ENCODE data around the gene TASP1. TPM values are rescaled to one million over a fixed set of nuclear protein-coding genes. Genes with fewer than 3 reads are reported as not detected.

Gene TASP1
- total RNA-seq, 1 experiment from 2014 or later, result 9.5 TPM

- Histone ChIP-seq H4K20me1 (ENCODE audit: control insufficient read depth, insufficient read depth, insufficient read length) (no peaks in the 10 kb centered on the region), H2AK5ac (ENCODE audit: insufficient read length, low read length) (no peak overlapping the region), H3K18ac (ENCODE audit: insufficient read length, low read depth, low read length) (no peak overlapping the region), H3K27ac (ENCODE audit: insufficient read length, low read depth, low read length) (no peak overlapping the region), H3K56ac (ENCODE audit: insufficient read length, low read depth, low read length) (no peak overlapping the region), H2BK15ac (ENCODE audit: low read depth, low read length) (no peak overlapping the region), H3K23me2 (ENCODE audit: insufficient read length, low read depth, low read length, poor library complexity, severe bottlenecking) (no peaks in the 10 kb centered on the region), H2AFZ (ENCODE audit: low read length) (no peak overlapping the region), H3K4me1 (ENCODE audit: insufficient read depth, low read length) (no peaks in the 10 kb centered on the region), H3K23ac (ENCODE audit: insufficient read length, low read depth, low read length) (no peak overlapping the region), H2BK120ac (ENCODE audit: low read depth, low read length, poor library complexity, severe bottlenecking) (no peak overlapping the region), H4K5ac (ENCODE audit: insufficient read length, low read depth, low read length) (no peak overlapping the region), H3K4me2 (ENCODE audit: insufficient read depth, insufficient read length, low read length) (no peak overlapping the region), H4K91ac (ENCODE audit: insufficient read length, low read depth, low read length) (no peak overlapping the region), H3K9me3 (ENCODE audit: control insufficient read depth, low read depth, low read length) (no peaks in the 10 kb centered on the region), H2BK20ac (ENCODE audit: low read depth, low read length, poor library complexity, severe bottlenecking) (no peak overlapping the region), H4K8ac (replicated peaks; ENCODE audit: insufficient read length, low read depth, low read length) (no peak overlapping the region), H3K27me3 (ENCODE audit: insufficient read depth, low read length) (no peaks in the 10 kb centered on the region), H2BK5ac (ENCODE audit: insufficient read length, low read length) (no peak overlapping the region), H3K9ac (ENCODE audit: extremely low read depth, insufficient read length, low read length) (no peak overlapping the region), H3K79me1 (ENCODE audit: insufficient read depth, low read depth, low read length, poor library complexity, severe bottlenecking) (no peaks in the 10 kb centered on the region), H3T11ph (ENCODE audit: low read length) (no peak overlapping the region), H3K14ac (ENCODE audit: insufficient read depth, low read length) (no peak overlapping the region), H2BK12ac (ENCODE audit: insufficient read length, low read depth, low read length) (no peak overlapping the region), H3K4ac (ENCODE audit: low read depth, low read length) (no peak overlapping the region), H3K79me2 (ENCODE audit: insufficient read depth, low read length) (no peaks in the 10 kb centered on the region)
- peaks cover 7 to 13% (median 12%) of the 10 kb centered on the region in 3 experiments; a peak in 5 of 7 replicates for H3K36me3 Mint-ChIP-seq (ENCODE audit: insufficient read depth in 1 of 3, low read depth in 3 of 3)
- no peak overlapping the region for H3K4me3 Mint-ChIP-seq
- no peaks in the 10 kb centered on the region for H3K27me3 Mint-ChIP-seq (ENCODE audit: low read depth)
- no peak for DNase-seq
- TF ChIP-seq, protein P1, sequence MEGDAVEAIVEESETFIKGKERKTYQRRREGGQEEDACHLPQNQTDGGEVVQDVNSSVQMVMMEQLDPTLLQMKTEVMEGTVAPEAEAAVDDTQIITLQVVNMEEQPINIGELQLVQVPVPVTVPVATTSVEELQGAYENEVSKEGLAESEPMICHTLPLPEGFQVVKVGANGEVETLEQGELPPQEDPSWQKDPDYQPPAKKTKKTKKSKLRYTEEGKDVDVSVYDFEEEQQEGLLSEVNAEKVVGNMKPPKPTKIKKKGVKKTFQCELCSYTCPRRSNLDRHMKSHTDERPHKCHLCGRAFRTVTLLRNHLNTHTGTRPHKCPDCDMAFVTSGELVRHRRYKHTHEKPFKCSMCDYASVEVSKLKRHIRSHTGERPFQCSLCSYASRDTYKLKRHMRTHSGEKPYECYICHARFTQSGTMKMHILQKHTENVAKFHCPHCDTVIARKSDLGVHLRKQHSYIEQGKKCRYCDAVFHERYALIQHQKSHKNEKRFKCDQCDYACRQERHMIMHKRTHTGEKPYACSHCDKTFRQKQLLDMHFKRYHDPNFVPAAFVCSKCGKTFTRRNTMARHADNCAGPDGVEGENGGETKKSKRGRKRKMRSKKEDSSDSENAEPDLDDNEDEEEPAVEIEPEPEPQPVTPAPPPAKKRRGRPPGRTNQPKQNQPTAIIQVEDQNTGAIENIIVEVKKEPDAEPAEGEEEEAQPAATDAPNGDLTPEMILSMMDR (conservative IDR thresholded peaks at IDR 0.05), result no peak
- peaks cover 3 to 11% of the 10 kb centered on the region in 2 experiments; a peak in 2 of 4 replicates for H3K4me1 Mint-ChIP-seq
- no peak overlapping the region for H3K27ac Mint-ChIP-seq
- H3K9me3 Mint-ChIP-seq, result no peaks in the 10 kb centered on the region
- no CpG with 5 or more reads among the region's 5 CpGs for whole genome bisulfite sequencing (ENCODE audit: extremely low coverage, insufficient read length, low lambda C conversion rate)
Observed at GRCh38 chr20:13392391-13392790, 246.3 kb downstream of the TASP1 start.

All from H9 (cell line).